ENCODE results near the gene PRPH2.
"Not testable (repeated sequence)": the region's sequence is repeated elsewhere in the genome, so short reads cannot be mapped to it uniquely, and the experiment has no call there.

PRPH2 gene

GRCh38 chr6:42698217-42698616 is 24.2 kb downstream of the PRPH2 start:
- no peak for DNase-seq (ENCODE audit: low read depth in 2 of 2)

GRCh38 chr6:42697268-42697655 is 25.1 kb downstream of the PRPH2 start:
- DNase-seq (ENCODE audit: low read depth in 2 of 2), result no peak

GRCh38 chr6:42696526-42697267 is 25.7 kb downstream of the PRPH2 start:
- DNase-seq (ENCODE audit: low read depth in 2 of 2), result no peak

- no peak for DNase-seq (ENCODE audit: low read depth in 2 of 2)
Observed at GRCh38 chr6:42694586-42694985, 27.8 kb downstream of the PRPH2 start.

GRCh38 chr6:42693725-42694323 is 28.6 kb downstream of the PRPH2 start:
- DNase-seq (ENCODE audit: low read depth in 2 of 2), result no peak

GRCh38 chr6:42692137-42692911 is 30.1 kb downstream of the PRPH2 start:
- DNase-seq (ENCODE audit: low read depth in 2 of 2), result no peak

GRCh38 chr6:42690872-42691271 is 31.5 kb downstream of the PRPH2 start:
- no peak for DNase-seq (ENCODE audit: low read depth in 2 of 2)

GRCh38 chr6:42690151-42690702 is 32.2 kb downstream of the PRPH2 start:
- no peak for DNase-seq (ENCODE audit: low read depth in 2 of 2)

GRCh38 chr6:42689371-42689770 is 33.0 kb downstream of the PRPH2 start:
- no peak for DNase-seq (ENCODE audit: low read depth in 2 of 2)

GRCh38 chr6:42688281-42688680 is 34.1 kb downstream of the PRPH2 start:
- no peak for DNase-seq (ENCODE audit: low read depth in 2 of 2)

- no peak for DNase-seq (ENCODE audit: low read depth in 2 of 2)
Observed at GRCh38 chr6:42679358-42679757, 43.0 kb downstream of the PRPH2 start.

- DNase-seq (ENCODE audit: low read depth in 2 of 2), result no peak
Observed at GRCh38 chr6:42674780-42675179, 47.6 kb downstream of the PRPH2 start.

- DNase-seq (ENCODE audit: low read depth in 2 of 2), result not testable (repeated sequence)
Observed at GRCh38 chr6:42674368-42674767, 48.0 kb downstream of the PRPH2 start.

GRCh38 chr6:42664718-42665117 is 57.7 kb downstream of the PRPH2 start:
- no peak for DNase-seq (ENCODE audit: low read depth in 2 of 2)

GRCh38 chr6:42661540-42662153 is 60.8 kb downstream of the PRPH2 start:
- peak; percentile 74 to 87 for DNase-seq (ENCODE audit: low read depth in 2 of 2)

- DNase-seq (ENCODE audit: low read depth in 2 of 2), result no peak
Observed at GRCh38 chr6:42659806-42660205, 62.6 kb downstream of the PRPH2 start.

GRCh38 chr6:42653851-42654250 is 68.5 kb downstream of the PRPH2 start:
- no peak for DNase-seq (ENCODE audit: low read depth in 2 of 2)

- no peak for DNase-seq (ENCODE audit: low read depth in 2 of 2)
Observed at GRCh38 chr6:42652024-42652746, 70.2 kb downstream of the PRPH2 start.
